HepG2 (cell line): ENCODE measurements around the gene ARF4. TPM values are rescaled to one million over a fixed set of nuclear protein-coding genes. Genes with fewer than 3 reads are reported as not detected.

Experiments
- JUN ChIP-seq: sonication (generic); formaldehyde crosslinking; IDR thresholded peaks from 2 replicates; pipeline ENCODE4 v1.4.0; 2020; ENCODE audit warnings: mild to moderate bottlenecking, missing genetic modification reagents
- KDM2A ChIP-seq: sonication (generic); formaldehyde crosslinking; IDR thresholded peaks from 2 replicates; pipeline ENCODE4 v1.4.0; 2020; ENCODE audit warnings: low read depth, missing genetic modification reagents, borderline replicate concordance
- MTA3 ChIP-seq: sonication (generic); formaldehyde crosslinking; IDR thresholded peaks from 2 replicates; pipeline ENCODE4 v1.4.0; 2020; ENCODE audit warnings: missing genetic modification reagents
- RFX1 ChIP-seq: fragments of 450-650 bp; IDR thresholded peaks from 2 replicates; pipeline ENCODE4 v1.6.1; 2017
- RFX3 ChIP-seq: IDR thresholded peaks from 2 replicates; pipeline ENCODE4 v1.6.1; 2016; ENCODE audit warnings: missing biosample characterization, missing genetic modification reagents
- SIN3A ChIP-seq: IDR thresholded peaks from 2 replicates; pipeline ENCODE4 v1.6.1; 2011; ENCODE audit warnings: low read depth, mild to moderate bottlenecking, control low read depth, low read length, borderline replicate concordance
- ZNF263 ChIP-seq: sonication (generic); formaldehyde crosslinking; IDR thresholded peaks from 2 replicates; pipeline ENCODE4 v1.4.0; 2020; ENCODE audit warnings: missing genetic modification reagents
- ZNF44 ChIP-seq: sonication (generic); formaldehyde crosslinking; IDR thresholded peaks from 2 replicates; pipeline ENCODE4 v1.5.1; 2020; ENCODE audit warnings: mild to moderate bottlenecking, missing genetic modification reagents
- ZSCAN20 ChIP-seq: sonication (generic); formaldehyde crosslinking; IDR thresholded peaks from 2 replicates; pipeline ENCODE4 v1.4.0; 2020; ENCODE audit warnings: missing genetic modification reagents, mild to moderate bottlenecking, borderline replicate concordance
- polyA plus RNA-seq, 8 experiments: library from polyadenylated mRNA; depleted of rRNA in 3 of 8; stranded (reverse) in 7 of 8; unstranded in 1 of 8; fragments of >200 nt; fragmentation: Illumina TruSeq in 4 of 8; extraction: Trizol in 4 of 8; gene quantifications; 2 replicates each; pipeline versions ENCODE4 v1.2.1 to v1.2.3, GENCODE V29; 2011 to 2016; ENCODE audit warnings: low read depth in 4 of 8, missing spikeins in 1 of 8, mixed read lengths in 1 of 8; ENCODE audit not compliant: insufficient read depth in 1 of 8
- total RNA-seq, 5 experiments: library from RNA; depleted of rRNA; stranded (reverse); fragments of >200 nt; fragmentation: Illumina TruSeq; extraction: Trizol; gene quantifications; 2 replicates each; pipeline ENCODE4 v1.2.3, GENCODE V29; 2016; ENCODE audit warnings: low read depth in 1 of 5
- TF ChIP-seq, protein P1 (sequence below): sonication (generic); formaldehyde crosslinking; IDR thresholded peaks from 2 replicates; pipeline ENCODE4 v1.5.0; 2020; ENCODE audit warnings: mild to moderate bottlenecking, missing genetic modification reagents, borderline replicate concordance
- TF ChIP-seq, protein P2 (sequence below), 2 experiments: sonication (generic) in 1 of 2; formaldehyde crosslinking in 1 of 2; IDR thresholded peaks; 2 replicates each; pipeline versions ENCODE4 v1.6.1 to v1.9.0; 2014 to 2022; ENCODE audit warnings: antibody characterized with exemption in 1 of 2, borderline replicate concordance in 1 of 2, inconsistent platforms in 1 of 2, low read depth in 1 of 2, missing genetic modification reagents in 1 of 2
- TF ChIP-seq, protein P3 (sequence below): sonication (generic); IDR thresholded peaks from 2 replicates; pipeline ENCODE4 v1.6.1; 2016; ENCODE audit warnings: low read depth, borderline replicate concordance
- TF ChIP-seq, protein P4 (sequence below): IDR thresholded peaks from 2 replicates; pipeline ENCODE4 v1.6.1; 2016; ENCODE audit warnings: low read depth, control low read depth

Gene ARF4
- total and polyA plus RNA-seq, 2 of the 13 experiments (the other 11 are each of a cell fraction or from before 2014, with no cell fraction given) = 184 to 250 TPM

DNA sequence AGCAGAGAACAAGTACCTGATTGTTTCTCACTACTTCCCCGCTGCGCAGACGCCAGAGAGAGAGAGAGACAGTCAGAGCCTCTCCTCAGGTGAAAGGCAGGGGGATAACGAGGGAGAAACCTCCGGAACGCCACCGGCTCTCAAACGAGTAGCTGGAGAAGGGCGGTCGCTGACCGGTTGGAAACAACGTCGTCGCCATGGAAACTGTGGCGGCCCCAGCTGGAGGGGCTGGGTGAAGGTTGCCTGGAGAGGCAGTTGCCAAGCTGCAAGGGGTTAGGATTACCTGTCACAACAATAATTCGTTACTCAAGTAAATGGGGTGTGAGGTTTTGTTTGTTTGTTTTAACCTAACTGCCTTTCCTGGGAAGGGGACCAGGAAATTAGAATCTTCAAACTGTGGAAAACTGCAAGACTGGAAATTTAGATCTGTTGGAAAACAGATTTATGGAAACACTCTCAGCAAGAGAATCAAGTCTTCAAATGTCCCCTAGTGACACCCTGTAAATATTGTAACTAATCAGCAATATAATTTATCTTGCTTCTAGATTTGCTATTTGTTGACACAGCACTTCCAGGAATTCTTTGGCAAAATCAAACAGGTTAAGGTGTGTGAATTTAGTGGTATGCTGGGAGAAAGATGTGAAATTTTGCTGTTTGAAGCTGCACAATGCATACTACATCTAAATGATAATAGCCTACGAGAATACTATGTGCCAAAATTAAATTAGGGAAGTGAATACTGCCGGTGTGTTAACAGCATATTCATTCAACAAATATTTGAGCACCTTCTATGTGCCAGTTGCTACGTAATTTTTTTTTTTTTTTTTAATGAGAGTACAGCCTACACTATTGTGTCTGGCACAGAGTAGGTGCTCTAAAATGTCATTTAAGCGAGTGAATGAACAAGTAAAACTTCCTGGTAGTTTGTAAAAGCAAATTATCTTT lies 52.7 kb downstream of the ARF4 start, which contains the start of gene DNAH12 (continued):
- TF ChIP-seq, protein P1, sequence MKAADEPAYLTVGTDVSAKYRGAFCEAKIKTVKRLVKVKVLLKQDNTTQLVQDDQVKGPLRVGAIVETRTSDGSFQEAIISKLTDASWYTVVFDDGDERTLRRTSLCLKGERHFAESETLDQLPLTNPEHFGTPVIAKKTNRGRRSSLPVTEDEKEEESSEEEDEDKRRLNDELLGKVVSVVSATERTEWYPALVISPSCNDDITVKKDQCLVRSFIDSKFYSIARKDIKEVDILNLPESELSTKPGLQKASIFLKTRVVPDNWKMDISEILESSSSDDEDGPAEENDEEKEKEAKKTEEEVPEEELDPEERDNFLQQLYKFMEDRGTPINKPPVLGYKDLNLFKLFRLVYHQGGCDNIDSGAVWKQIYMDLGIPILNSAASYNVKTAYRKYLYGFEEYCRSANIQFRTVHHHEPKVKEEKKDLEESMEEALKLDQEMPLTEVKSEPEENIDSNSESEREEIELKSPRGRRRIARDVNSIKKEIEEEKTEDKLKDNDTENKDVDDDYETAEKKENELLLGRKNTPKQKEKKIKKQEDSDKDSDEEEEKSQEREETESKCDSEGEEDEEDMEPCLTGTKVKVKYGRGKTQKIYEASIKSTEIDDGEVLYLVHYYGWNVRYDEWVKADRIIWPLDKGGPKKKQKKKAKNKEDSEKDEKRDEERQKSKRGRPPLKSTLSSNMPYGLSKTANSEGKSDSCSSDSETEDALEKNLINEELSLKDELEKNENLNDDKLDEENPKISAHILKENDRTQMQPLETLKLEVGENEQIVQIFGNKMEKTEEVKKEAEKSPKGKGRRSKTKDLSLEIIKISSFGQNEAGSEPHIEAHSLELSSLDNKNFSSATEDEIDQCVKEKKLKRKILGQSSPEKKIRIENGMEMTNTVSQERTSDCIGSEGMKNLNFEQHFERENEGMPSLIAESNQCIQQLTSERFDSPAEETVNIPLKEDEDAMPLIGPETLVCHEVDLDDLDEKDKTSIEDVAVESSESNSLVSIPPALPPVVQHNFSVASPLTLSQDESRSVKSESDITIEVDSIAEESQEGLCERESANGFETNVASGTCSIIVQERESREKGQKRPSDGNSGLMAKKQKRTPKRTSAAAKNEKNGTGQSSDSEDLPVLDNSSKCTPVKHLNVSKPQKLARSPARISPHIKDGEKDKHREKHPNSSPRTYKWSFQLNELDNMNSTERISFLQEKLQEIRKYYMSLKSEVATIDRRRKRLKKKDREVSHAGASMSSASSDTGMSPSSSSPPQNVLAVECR (CRISPR knock-in tag) = peak; percentile 62; the same call in 1 of the 2 replicates
- TF ChIP-seq ZSCAN20 (CRISPR knock-in tag) (peak; percentile 92; the same call in 1 of the 2 replicates), ZNF263 (CRISPR knock-in tag) (no peak), KDM2A (CRISPR knock-in tag) (peak; percentile 47; the same call in 1 of the 2 replicates), ZNF44 (CRISPR knock-in tag) (0 out of 2 replicates have a peak, but pooled peaks have one; percentile 49), MTA3 (CRISPR knock-in tag) (no peak), RFX1 (peak; percentile 81), RFX3 (CRISPR knock-in tag) (peak; percentile 84), JUN (CRISPR knock-in tag) (no peak), SIN3A (peak; percentile 73; the same call in 1 of the 2 replicates)
- TF ChIP-seq, protein P2, sequence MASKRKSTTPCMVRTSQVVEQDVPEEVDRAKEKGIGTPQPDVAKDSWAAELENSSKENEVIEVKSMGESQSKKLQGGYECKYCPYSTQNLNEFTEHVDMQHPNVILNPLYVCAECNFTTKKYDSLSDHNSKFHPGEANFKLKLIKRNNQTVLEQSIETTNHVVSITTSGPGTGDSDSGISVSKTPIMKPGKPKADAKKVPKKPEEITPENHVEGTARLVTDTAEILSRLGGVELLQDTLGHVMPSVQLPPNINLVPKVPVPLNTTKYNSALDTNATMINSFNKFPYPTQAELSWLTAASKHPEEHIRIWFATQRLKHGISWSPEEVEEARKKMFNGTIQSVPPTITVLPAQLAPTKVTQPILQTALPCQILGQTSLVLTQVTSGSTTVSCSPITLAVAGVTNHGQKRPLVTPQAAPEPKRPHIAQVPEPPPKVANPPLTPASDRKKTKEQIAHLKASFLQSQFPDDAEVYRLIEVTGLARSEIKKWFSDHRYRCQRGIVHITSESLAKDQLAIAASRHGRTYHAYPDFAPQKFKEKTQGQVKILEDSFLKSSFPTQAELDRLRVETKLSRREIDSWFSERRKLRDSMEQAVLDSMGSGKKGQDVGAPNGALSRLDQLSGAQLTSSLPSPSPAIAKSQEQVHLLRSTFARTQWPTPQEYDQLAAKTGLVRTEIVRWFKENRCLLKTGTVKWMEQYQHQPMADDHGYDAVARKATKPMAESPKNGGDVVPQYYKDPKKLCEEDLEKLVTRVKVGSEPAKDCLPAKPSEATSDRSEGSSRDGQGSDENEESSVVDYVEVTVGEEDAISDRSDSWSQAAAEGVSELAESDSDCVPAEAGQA (IDR thresholded peaks at IDR 0.05; ENCODE audit: low read depth) = no peak
- TF ChIP-seq, protein P2 (CRISPR knock-in tag; IDR thresholded peaks at IDR 0.05; ENCODE audit: borderline replicate concordance) = no peak
- TF ChIP-seq, protein P3, sequence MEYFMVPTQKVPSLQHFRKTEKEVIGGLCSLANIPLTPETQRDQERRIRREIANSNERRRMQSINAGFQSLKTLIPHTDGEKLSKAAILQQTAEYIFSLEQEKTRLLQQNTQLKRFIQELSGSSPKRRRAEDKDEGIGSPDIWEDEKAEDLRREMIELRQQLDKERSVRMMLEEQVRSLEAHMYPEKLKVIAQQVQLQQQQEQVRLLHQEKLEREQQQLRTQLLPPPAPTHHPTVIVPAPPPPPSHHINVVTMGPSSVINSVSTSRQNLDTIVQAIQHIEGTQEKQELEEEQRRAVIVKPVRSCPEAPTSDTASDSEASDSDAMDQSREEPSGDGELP = peak; percentile 92
- TF ChIP-seq, protein P4, sequence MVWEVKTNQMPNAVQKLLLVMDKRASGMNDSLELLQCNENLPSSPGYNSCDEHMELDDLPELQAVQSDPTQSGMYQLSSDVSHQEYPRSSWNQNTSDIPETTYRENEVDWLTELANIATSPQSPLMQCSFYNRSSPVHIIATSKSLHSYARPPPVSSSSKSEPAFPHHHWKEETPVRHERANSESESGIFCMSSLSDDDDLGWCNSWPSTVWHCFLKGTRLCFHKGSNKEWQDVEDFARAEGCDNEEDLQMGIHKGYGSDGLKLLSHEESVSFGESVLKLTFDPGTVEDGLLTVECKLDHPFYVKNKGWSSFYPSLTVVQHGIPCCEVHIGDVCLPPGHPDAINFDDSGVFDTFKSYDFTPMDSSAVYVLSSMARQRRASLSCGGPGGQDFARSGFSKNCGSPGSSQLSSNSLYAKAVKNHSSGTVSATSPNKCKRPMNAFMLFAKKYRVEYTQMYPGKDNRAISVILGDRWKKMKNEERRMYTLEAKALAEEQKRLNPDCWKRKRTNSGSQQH = no peak
